Adrenal gland (tissue), 12 donors: Measurements from ENCODE around the gene GMDS. TPM values are rescaled to one million over a fixed set of nuclear protein-coding genes. Genes with fewer than 3 reads are reported as not detected.

Source experiments
- DNase-seq, 7 donors: peaks; one replicate each; pipeline ENCODE4 v3.0.0-alpha.2; 2019 to 2020
- H3K27ac ChIP-seq, 5 donors: fragments of 200-600 bp; sonication (generic) in 4 of 5; 1 replicate in 3 of 5; 2 replicates in 2 of 5; pipeline versions ENCODE4 v1.5.1 to v1.8.0; 2016 to 2020; ENCODE audit warnings: mild to moderate bottlenecking in 1 of 5
- H3K27me3 ChIP-seq: fragments of 200-600 bp; 2 replicates; pipeline ENCODE4 v1.8.0; 2021
- H3K36me3 ChIP-seq, 2 donors: fragments of 200-600 bp; replicated peaks in 1 of 2; 1 replicate in 1 of 2; 2 replicates in 1 of 2; pipeline versions ENCODE4 v1.5.1 to v1.8.0; 2018 to 2022
- H3K4me1 ChIP-seq, 2 donors: fragments of 200-600 bp; replicated peaks in 1 of 2; 1 replicate in 1 of 2; 2 replicates in 1 of 2; pipeline versions ENCODE4 v1.5.1 to v1.8.0; 2018 to 2021
- H3K4me3 ChIP-seq, 4 donors: fragments of 200-600 bp; sonication (generic) in 3 of 4; one replicate each; pipeline ENCODE4 v1.5.1; 2016 to 2018
- H3K9me3 ChIP-seq, 3 donors: fragments of 200-600 bp; sonication (generic) in 1 of 3; replicated peaks in 1 of 3; 1 replicate in 2 of 3; 2 replicates in 1 of 3; pipeline versions ENCODE4 v1.5.1 to v1.8.0; 2016 to 2021
- CTCF ChIP-seq, 6 experiments: fragments of 450-650 bp in 4 of 6; fragments of 200-600 bp in 2 of 6; sonication (generic) in 1 of 6; IDR thresholded peaks; 1 replicate in 5 of 6; 2 replicates in 1 of 6; pipeline versions ENCODE4 v1.5.1 to v1.8.0; 2016 to 2021; ENCODE audit warnings: antibody characterized with exemption in 6 of 6, mild to moderate bottlenecking in 2 of 6, moderate library complexity in 1 of 6
- POLR2A ChIP-seq, 2 donors: fragments of 450-650 bp; IDR thresholded peaks; one replicate each; pipeline ENCODE4 v1.6.1; 2017; ENCODE audit warnings: antibody characterized with exemption in 2 of 2, mild to moderate bottlenecking in 2 of 2, moderate library complexity in 1 of 2
- WGBS, 4 donors: extraction: QIAGEN DNeasy Blood & Tissue Kit in 2 of 4; methylation state at CpG; one replicate each; pipeline versions ENCODE4 v1.1.5 to v1.1.7; 2013 to 2017; 5-methylcytosine and 5-hydroxymethylcytosine counted together
- intact Hi-C, 2 donors: fragments of 100-400 bp; cut with DNase I; formaldehyde crosslinking; loops; one replicate each; pipeline versions ENCODE4 v1.14.1 to v1.15.0; 2022 to 2023
- polyA plus RNA-seq, 3 donors: library from polyadenylated mRNA; stranded (reverse); fragments of 200-250 nt in 2 of 3; fragments of 350-450 nt in 1 of 3; fragmentation: Illumina TruSeq in 1 of 3; extraction: RNeasy Lipid Tissue Mini Kit (QIAGEN cat#74804) in 1 of 3; gene quantifications; one replicate each; pipeline ENCODE4 v1.2.3, GENCODE V29; 2013 to 2014
- total RNA-seq, 9 donors: library from RNA; depleted of rRNA in 4 of 9; stranded (reverse); fragments of >200 nt in 4 of 9; fragments of 120-200 nt in 1 of 9; fragmentation: NEBNext Ultra II Directional in 1 of 9; extraction: Animal tissue kit (Norgen Biotek cat#: 25700) in 1 of 9; gene quantifications; one replicate each; pipeline versions ENCODE4 v1.1.0 to v1.2.4, GENCODE V29; 2013 to 2023
- donor health status: healthy with polysubstance abuse.
- donor health status: Bipolar disorder and iron deficiency.
- donor health status: DM: yes; HTN: yes; CAD: no.
- donor health status: DM: no; HTN: no; CAD: no.
- donor health status: DM: no; HTN: no; CAD: no.
- donor health status: DM: yes; HTN: yes; CAD: no.

The GMDS gene
- total and polyA plus RNA-seq, 12 donors = 8.5 to 39.2 (median 15.2) TPM

GRCh38 chr6:1958257-1958656, 287.1 kb downstream of the GMDS start:
- H3K27ac ChIP-seq = no peak overlapping the region
- 79 to 82% (median 82%) methylated on average over 4 of the region's 4 CpGs for WGBS, 4 donors
- no peaks in the 10 kb centered on the region for H3K27me3 ChIP-seq
- no peak for DNase-seq
- TF ChIP-seq CTCF (IDR thresholded peaks at IDR 0.05) = no peak
- TF ChIP-seq POLR2A (IDR thresholded peaks at IDR 0.05) = no peak
- H3K4me3 ChIP-seq = no peak overlapping the region
- intact Hi-C loops = no loop called here
- no peaks in the 10 kb centered on the region for H3K36me3 ChIP-seq
- no peaks in the 10 kb centered on the region for H3K4me1 ChIP-seq
- no peaks in the 10 kb centered on the region for H3K9me3 ChIP-seq

- Histone ChIP-seq H3K27ac (no peak overlapping the region), H3K36me3 (no peaks in the 10 kb centered on the region), H3K4me1 (no peaks in the 10 kb centered on the region), H3K4me3 (no peak overlapping the region), H3K9me3 (no peaks in the 10 kb centered on the region), H3K27me3 (no peaks in the 10 kb centered on the region)
- DNase-seq = no peak
- 63 to 88% (median 77%) methylated on average over 5 of the region's 5 CpGs for WGBS, 4 donors
- intact Hi-C loops = no loop called here
- TF ChIP-seq CTCF (IDR thresholded peaks at IDR 0.05) (no peak), POLR2A (IDR thresholded peaks at IDR 0.05) (no peak)
Measured at GRCh38 chr6:1957746-1958145, 287.7 kb downstream of the GMDS start.

- TF ChIP-seq CTCF (IDR thresholded peaks at IDR 0.05) (no peak), POLR2A (IDR thresholded peaks at IDR 0.05) (no peak)
- Histone ChIP-seq H3K27me3 (no peaks in the 10 kb centered on the region), H3K4me3 (no peak overlapping the region), H3K27ac (no peak overlapping the region), H3K4me1 (no peaks in the 10 kb centered on the region), H3K9me3 (no peaks in the 10 kb centered on the region), H3K36me3 (no peaks in the 10 kb centered on the region)
- intact Hi-C loops = no loop called here
- 93 to 96% (median 95%) methylated on average over 14 of the region's 14 CpGs for WGBS, 4 donors
- DNase-seq = no peak
Measured at GRCh38 chr6:1952740-1953360, 292.6 kb downstream of the GMDS start.

GRCh38 chr6:1950631-1951030, 294.8 kb downstream of the GMDS start:
- intact Hi-C loops = no loop called here
- H3K4me1 ChIP-seq = no peaks in the 10 kb centered on the region
- no peaks in the 10 kb centered on the region for H3K9me3 ChIP-seq
- WGBS, 4 donors = 85 to 93% (median 91%) methylated on average over 6 of the region's 6 CpGs
- H3K27ac ChIP-seq = no peak overlapping the region
- no peak for TF ChIP-seq POLR2A (IDR thresholded peaks at IDR 0.05)
- TF ChIP-seq CTCF (IDR thresholded peaks at IDR 0.05) = no peak
- DNase-seq = no peak
- no peaks in the 10 kb centered on the region for H3K27me3 ChIP-seq
- no peaks in the 10 kb centered on the region for H3K36me3 ChIP-seq
- no peak overlapping the region for H3K4me3 ChIP-seq
